HepG2 (cell line): ENCODE measurements around the gene ETV5. TPM values are rescaled to one million over a fixed set of nuclear protein-coding genes. Genes with fewer than 3 reads are reported as not detected.

Experiments used
- ATAC-seq: fragments of 200-7000 bp; cut with Tn5 transposase; 3 replicates; pipeline ENCODE4 v1.9.1; 2020; ENCODE audit warnings: mild to moderate bottlenecking, moderate library complexity
- BruUV-seq: library from RNA; stranded (reverse); fragments of 400-500 nt; replicated peaks from 2 replicates; lab custom pipeline; 2021; lab: Mats Ljungman, UMichigan
- CTCF ChIA-PET: fragments of 300-600 bp; formaldehyde crosslinking; extraction: SDS; loops from one replicate; lab custom pipeline; 2021; ENCODE audit warnings: low total read pairs, inconsistent platforms, low intra/inter-chr PET ratio; lab: Yijun Ruan, JAX
- POLR2A ChIA-PET: fragments of 350-600 bp; sonication (Branson Sonifier 250); formaldehyde crosslinking; loops from one replicate; lab custom pipeline; 2020; ENCODE audit warnings: antibody characterized with exemption, inconsistent platforms; lab: Yijun Ruan, JAX
- DNase-seq: peaks from one replicate; pipeline ENCODE4 v3.0.0-alpha.2; 2015; ENCODE audit warnings: low spot score
- FAIRE-seq: peaks from 3 replicates; lab custom pipeline; 2011; peaks lifted over from hg19 to GRCh38; lab: Jason Lieb, UNC
- H2AFZ ChIP-seq: one replicate; pipeline ENCODE4 v1.6.1; 2011; ENCODE audit warnings: low read length, inconsistent platforms
- H3K27ac ChIP-seq: fragments of 300-600 bp; 3 replicates; pipeline ENCODE4 v1.8.0; 2011; ENCODE audit warnings: mixed run types, mild to moderate bottlenecking, mixed read lengths, low read length, inconsistent platforms; ENCODE audit not compliant: insufficient read depth; ENCODE audit errors: extremely low read length
- H3K27me3 ChIP-seq, 2 experiments: fragments of 200-600 bp in 1 of 2; 2 replicates in 1 of 2; 3 replicates in 1 of 2; pipeline versions ENCODE4 v1.6.0 to v1.8.0; 2011; ENCODE audit warnings: low read length in 2 of 2, mild to moderate bottlenecking in 2 of 2, moderate library complexity in 2 of 2, inconsistent platforms in 1 of 2; ENCODE audit not compliant: insufficient read depth in 2 of 2, control insufficient read depth in 1 of 2
- H3K36me3 ChIP-seq, 2 experiments: fragments of 200-600 bp in 1 of 2; replicated peaks in 1 of 2; 2 replicates in 1 of 2; 3 replicates in 1 of 2; pipeline versions ENCODE4 v1.5.1 to v1.8.0; 2011; ENCODE audit warnings: low read length in 2 of 2, inconsistent platforms in 1 of 2; ENCODE audit not compliant: insufficient read depth in 2 of 2, control insufficient read depth in 1 of 2
- H3K4me1 ChIP-seq: 2 replicates; pipeline ENCODE4 v1.5.1; 2012; ENCODE audit warnings: low read length, inconsistent platforms; ENCODE audit not compliant: insufficient read depth
- H3K4me2 ChIP-seq: 2 replicates; pipeline ENCODE4 v1.6.0; 2011; ENCODE audit warnings: low read depth, low read length, inconsistent platforms
- H3K4me3 ChIP-seq, 3 experiments: fragments of 200-600 bp in 1 of 3; sonication (generic), shearing (Covaris generic) in 1 of 3; replicated peaks in 1 of 3; 2 replicates each; pipeline ENCODE4 v1.5.1; 2011 to 2016; ENCODE audit warnings: low read length in 3 of 3, inconsistent platforms in 2 of 3, low read depth in 2 of 3, mild to moderate bottlenecking in 2 of 3, control low read depth in 1 of 3, mixed read lengths in 1 of 3; ENCODE audit not compliant: insufficient read depth in 1 of 3
- H3K79me2 ChIP-seq: one replicate; pipeline ENCODE4 v1.6.1; 2011; ENCODE audit warnings: low read length, inconsistent platforms; ENCODE audit not compliant: insufficient read depth
- H3K9ac ChIP-seq: 2 replicates; pipeline ENCODE4 v1.6.0; 2011; ENCODE audit warnings: mild to moderate bottlenecking, low read depth, low read length, inconsistent platforms; ENCODE audit not compliant: insufficient read depth
- H3K9me3 ChIP-seq: 2 replicates; pipeline ENCODE4 v1.5.1; 2012; ENCODE audit warnings: mild to moderate bottlenecking, low read length
- H4K20me1 ChIP-seq: 2 replicates; pipeline ENCODE4 v1.6.0; 2011; ENCODE audit warnings: inconsistent platforms, mild to moderate bottlenecking, low read length, moderate library complexity; ENCODE audit not compliant: insufficient read depth
- ARID5B ChIP-seq: IDR thresholded peaks from 2 replicates; pipeline ENCODE4 v1.4.0; 2020; ENCODE audit warnings: mild to moderate bottlenecking, missing genetic modification reagents
- HNF4A ChIP-seq: sonication (generic); formaldehyde crosslinking; IDR thresholded peaks from 2 replicates; pipeline ENCODE4 v1.4.0; 2020; ENCODE audit warnings: missing genetic modification reagents
- MED13 ChIP-seq: sonication (generic); formaldehyde crosslinking; IDR thresholded peaks from 2 replicates; pipeline ENCODE4 v1.5.0; 2020; ENCODE audit warnings: missing genetic modification reagents
- NCOR1 ChIP-seq: fragments of 200-600 bp; sonication (generic); IDR thresholded peaks from 2 replicates; pipeline ENCODE4 v1.7.0; 2017; ENCODE audit warnings: antibody characterized with exemption, low read length, borderline replicate concordance
- NR2F6 ChIP-seq, 2 experiments: IDR thresholded peaks; 2 replicates each; pipeline ENCODE4 v1.6.1; 2016; ENCODE audit warnings: antibody characterized with exemption in 1 of 2, mild to moderate bottlenecking in 1 of 2
- SALL1 ChIP-seq: sonication (generic); formaldehyde crosslinking; IDR thresholded peaks from 2 replicates; pipeline ENCODE4 v1.8.0; 2022; ENCODE audit warnings: mild to moderate bottlenecking, missing genetic modification reagents
- SALL2 ChIP-seq: sonication (generic); formaldehyde crosslinking; IDR thresholded peaks from 2 replicates; pipeline ENCODE4 v1.8.1; 2023; ENCODE audit warnings: mild to moderate bottlenecking, missing genetic modification reagents, inconsistent platforms
- SMC3 ChIP-seq: IDR thresholded peaks from 2 replicates; pipeline ENCODE4 v1.6.1; 2011; ENCODE audit warnings: low read length, improper control_type of control experiment
- STAG1 ChIP-seq: sonication (generic); formaldehyde crosslinking; IDR thresholded peaks from 2 replicates; pipeline ENCODE4 v1.4.0; 2020; ENCODE audit warnings: missing genetic modification reagents
- ZNF329 ChIP-seq: sonication (generic); formaldehyde crosslinking; IDR thresholded peaks from 2 replicates; pipeline ENCODE4 v1.9.0; 2021; ENCODE audit warnings: low read depth, mild to moderate bottlenecking, missing genetic modification reagents
- ZNF407 ChIP-seq: sonication (generic); formaldehyde crosslinking; IDR thresholded peaks from one replicate; pipeline ENCODE4 v1.5.1; 2020; ENCODE audit warnings: mild to moderate bottlenecking, missing genetic modification reagents; ENCODE audit errors: not compliant biosample characterization
- ZNF615 ChIP-seq: sonication (generic); formaldehyde crosslinking; IDR thresholded peaks from 2 replicates; pipeline ENCODE4 v1.5.0; 2020; ENCODE audit warnings: mild to moderate bottlenecking, missing genetic modification reagents, borderline replicate concordance
- ZNF768 ChIP-seq: sonication (generic); formaldehyde crosslinking; IDR thresholded peaks from 2 replicates; pipeline ENCODE4 v1.4.0; 2020; ENCODE audit warnings: missing genetic modification reagents
- WGBS: methylation state at CpG from one replicate; pipeline ENCODE4 v1.1.6; 2017; ENCODE audit warnings: low lambda C conversion rate; 5-methylcytosine and 5-hydroxymethylcytosine counted together
- in situ Hi-C: cut with HindIII; loops from 2 replicates; pipeline ENCODE4 v1.10.0; 2017; ENCODE audit warnings: low pct_unique_long_range_greater_than_20kb; ENCODE audit not compliant: extremely low pct_ligation_motif_present
- intact Hi-C: fragments of 100-400 bp; cut with micrococcal nuclease; formaldehyde crosslinking; loops from one replicate; pipeline ENCODE4 v1.10.0; 2022; ENCODE audit not compliant: unreplicated experiment
- polyA plus RNA-seq, 8 experiments: library from polyadenylated mRNA; depleted of rRNA in 3 of 8; stranded (reverse) in 7 of 8; unstranded in 1 of 8; fragments of >200 nt; fragmentation: Illumina TruSeq in 4 of 8; extraction: Trizol in 4 of 8; gene quantifications; 2 replicates each; pipeline versions ENCODE4 v1.2.1 to v1.2.3, GENCODE V29; 2011 to 2016; ENCODE audit warnings: low read depth in 4 of 8, missing spikeins in 1 of 8, mixed read lengths in 1 of 8; ENCODE audit not compliant: insufficient read depth in 1 of 8
- total RNA-seq, 5 experiments: library from RNA; depleted of rRNA; stranded (reverse); fragments of >200 nt; fragmentation: Illumina TruSeq; extraction: Trizol; gene quantifications; 2 replicates each; pipeline ENCODE4 v1.2.3, GENCODE V29; 2016; ENCODE audit warnings: low read depth in 1 of 5

ETV5 gene
- total and polyA plus RNA-seq, 2 of the 13 experiments (the other 11 are each of a cell fraction or from before 2014, with no cell fraction given) = 52.9 to 57.2 TPM

- TF ChIP-seq ZNF768 (peak; percentile 60; the same call in 1 of the 2 replicates), SMC3 (peak; percentile 18; the same call in 1 of the 2 replicates), MED13 (CRISPR knock-in tag) (no peak), HNF4A (CRISPR knock-in tag) (peak; percentile 87), SALL2 (CRISPR knock-in tag) (no peak), ARID5B (CRISPR knock-in tag) (peak; percentile 44; the same call in 1 of the 2 replicates), STAG1 (CRISPR knock-in tag) (peak; percentile 29; the same call in 1 of the 2 replicates), ZNF615 (CRISPR knock-in tag) (no peak), NCOR1 (peak; percentile 34; the same call in 1 of the 2 replicates), SALL1 (CRISPR knock-in tag) (peak; percentile 31; the same call in 1 of the 2 replicates)
These were observed 96.8 kb downstream of the ETV5 start (continued) for GRCh38 chr3:186012137-186012536.

- H2AFZ ChIP-seq = no peak overlapping the region
- no peak for ATAC-seq
- no peaks in the 10 kb centered on the region for H3K4me1 ChIP-seq
- 39% methylated on average over 7 of the region's 7 CpGs for WGBS
- no peaks in the 10 kb centered on the region for H3K79me2 ChIP-seq
- H3K4me2 ChIP-seq = no peak overlapping the region
- H3K27me3 ChIP-seq = no peaks in the 10 kb centered on the region; a peak in 1 of 5 replicates
- no peak for DNase-seq
- intact Hi-C loops (no loop called here), in situ Hi-C loops (no loop called here)
- no peaks in the 10 kb centered on the region for H4K20me1 ChIP-seq
- ChIA-PET POLR2A (no interaction called here), CTCF (no interaction called here)
- H3K9ac ChIP-seq = no peak overlapping the region
- no peak for FAIRE-seq
- no peak overlapping the region for H3K27ac ChIP-seq
- no peaks in the 10 kb centered on the region for H3K36me3 ChIP-seq
- no TSS peak for BruUV-seq
- no peaks in the 10 kb centered on the region for H3K9me3 ChIP-seq
- H3K4me3 ChIP-seq = no peak overlapping the region
- TF ChIP-seq ZNF329 (no peak), ZNF407 (CRISPR knock-in tag) (no peak), NR2F6 (IDR thresholded peaks at IDR 0.05) (no peak), NR2F6 (CRISPR knock-in tag; IDR thresholded peaks at IDR 0.05) (no peak)
These were observed 104.2 kb downstream of the ETV5 start for GRCh38 chr3:186004671-186005070.
